GM18511 (cell line): ENCODE results near the gene DEGS1.
"Not testable (repeated sequence)": the region's sequence is repeated elsewhere in the genome, so short reads cannot be mapped to it uniquely, and the experiment has no call there.

Experiments
- ATAC-seq: cut with Tn5 transposase; IDR thresholded peaks from one replicate; pipeline ENCODE4 v1.9.1; 2021; ENCODE audit warnings: mild to moderate bottlenecking, moderate library complexity; ENCODE audit not compliant: unreplicated experiment

Gene DEGS1

GRCh38 chr1:224180783-224181452, 2.1 kb upstream of the DEGS1 start:
- no peak for ATAC-seq

- no peak for ATAC-seq
These were observed 1.6 kb upstream of the DEGS1 start for GRCh38 chr1:224181453-224181810.

DNA sequence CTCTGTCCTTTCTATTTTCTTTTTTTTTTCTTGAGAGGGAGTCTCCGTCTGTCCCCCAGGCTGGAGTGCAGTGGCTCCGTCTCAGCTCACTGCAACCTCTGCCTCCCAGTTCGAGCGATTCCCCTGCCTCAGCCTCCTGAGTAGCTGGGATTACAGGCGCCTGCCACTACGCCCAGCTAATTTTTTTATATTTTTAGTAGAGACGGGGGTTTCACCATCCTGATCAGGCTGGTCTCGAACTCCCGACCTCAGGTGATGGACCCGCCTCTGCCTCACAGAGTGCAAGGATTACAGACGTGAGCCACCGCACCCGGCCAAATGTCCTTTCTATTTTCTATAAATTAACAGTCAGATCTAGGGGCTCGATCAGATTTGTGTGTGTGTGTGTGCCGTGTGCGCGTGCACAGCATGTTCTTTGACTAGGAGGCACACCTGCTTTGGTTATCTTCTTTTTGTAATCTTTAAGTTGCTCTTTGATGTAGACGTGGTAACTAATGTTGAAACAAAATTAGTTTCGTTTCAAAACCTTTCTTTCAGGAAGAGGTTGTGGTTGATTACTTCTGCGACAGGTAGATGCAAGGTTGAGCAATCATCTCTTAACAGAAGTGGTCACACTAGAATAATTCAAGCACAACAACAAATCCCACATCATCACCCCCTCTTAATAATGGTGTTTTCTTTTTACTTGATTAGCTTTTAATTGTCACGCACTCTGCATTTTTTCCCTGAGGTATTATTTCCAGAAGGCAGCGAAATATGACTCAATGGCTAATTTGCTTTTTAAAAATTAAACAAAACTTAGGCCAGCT, 779 bp upstream of the DEGS1 start:
- peak; percentile 56 for ATAC-seq

- peak; percentile 53 for ATAC-seq
These were observed 712 bp downstream of the DEGS1 start for GRCh38 chr1:224183591-224184312.

DNA sequence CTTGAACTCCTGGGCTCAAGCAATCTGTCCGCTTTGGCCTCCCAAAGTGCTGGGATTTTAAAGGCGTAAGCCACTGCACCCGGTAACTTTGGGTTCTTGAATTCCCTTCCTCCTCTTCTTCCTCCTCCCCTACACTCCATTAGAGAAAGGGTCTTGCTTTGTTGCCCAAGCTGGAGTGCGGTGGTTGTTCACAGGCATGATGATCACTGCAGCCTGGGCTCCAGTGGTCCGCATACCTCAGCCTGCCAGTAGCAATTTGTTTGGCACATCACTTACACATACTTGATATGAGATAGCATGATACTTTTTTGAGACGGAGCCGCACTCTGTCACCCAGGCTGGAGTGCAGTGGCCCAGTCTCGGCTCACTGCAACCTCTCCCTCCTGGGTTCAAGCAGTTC, 2.2 kb downstream of the DEGS1 start:
- no peak for ATAC-seq

DNA sequence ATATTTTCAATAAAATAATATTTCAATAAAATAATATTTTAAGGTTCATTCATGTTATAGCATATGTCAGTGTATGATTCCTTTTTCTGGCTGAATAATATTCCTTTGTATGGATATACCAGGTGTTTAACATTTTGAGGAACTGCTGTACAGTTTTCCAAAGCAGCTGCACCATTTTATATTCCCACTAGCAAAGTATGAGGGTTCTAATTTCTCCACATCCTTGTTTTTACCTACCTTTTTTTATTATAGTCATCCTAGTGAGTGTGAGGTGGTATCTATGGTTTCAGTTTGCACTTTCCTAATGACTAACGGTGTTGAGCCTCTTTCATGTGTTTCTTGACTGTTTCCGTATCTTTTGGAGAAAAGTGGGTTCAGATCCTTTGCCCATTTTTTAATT, 5.2 kb downstream of the DEGS1 start:
- no peak for ATAC-seq

- ATAC-seq = no peak
These were observed 6.5 kb downstream of the DEGS1 start for GRCh38 chr1:224189561-224189960.

DNA sequence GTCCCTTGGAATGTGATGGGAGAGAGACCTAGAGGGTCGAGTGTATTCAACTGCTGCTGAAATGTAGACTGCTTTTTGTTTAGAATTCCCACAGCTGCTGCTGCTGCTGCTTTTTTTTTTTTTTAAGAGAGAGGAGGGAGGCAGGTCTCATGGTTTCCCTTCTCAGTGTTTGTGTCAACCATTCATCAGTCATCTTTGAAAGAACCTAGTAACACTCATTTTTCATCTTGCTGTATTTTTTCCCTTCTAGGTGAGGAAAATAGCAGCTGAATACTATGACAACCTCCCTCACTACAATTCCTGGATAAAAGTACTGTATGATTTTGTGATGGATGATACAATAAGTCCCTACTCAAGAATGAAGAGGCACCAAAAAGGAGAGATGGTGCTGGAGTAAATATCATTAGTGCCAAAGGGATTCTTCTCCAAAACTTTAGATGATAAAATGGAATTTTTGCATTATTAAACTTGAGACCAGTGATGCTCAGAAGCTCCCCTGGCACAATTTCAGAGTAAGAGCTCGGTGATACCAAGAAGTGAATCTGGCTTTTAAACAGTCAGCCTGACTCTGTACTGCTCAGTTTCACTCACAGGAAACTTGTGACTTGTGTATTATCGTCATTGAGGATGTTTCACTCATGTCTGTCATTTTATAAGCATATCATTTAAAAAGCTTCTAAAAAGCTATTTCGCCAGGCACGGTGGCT, 9.2 kb downstream of the DEGS1 start:
- ATAC-seq = no peak

DNA sequence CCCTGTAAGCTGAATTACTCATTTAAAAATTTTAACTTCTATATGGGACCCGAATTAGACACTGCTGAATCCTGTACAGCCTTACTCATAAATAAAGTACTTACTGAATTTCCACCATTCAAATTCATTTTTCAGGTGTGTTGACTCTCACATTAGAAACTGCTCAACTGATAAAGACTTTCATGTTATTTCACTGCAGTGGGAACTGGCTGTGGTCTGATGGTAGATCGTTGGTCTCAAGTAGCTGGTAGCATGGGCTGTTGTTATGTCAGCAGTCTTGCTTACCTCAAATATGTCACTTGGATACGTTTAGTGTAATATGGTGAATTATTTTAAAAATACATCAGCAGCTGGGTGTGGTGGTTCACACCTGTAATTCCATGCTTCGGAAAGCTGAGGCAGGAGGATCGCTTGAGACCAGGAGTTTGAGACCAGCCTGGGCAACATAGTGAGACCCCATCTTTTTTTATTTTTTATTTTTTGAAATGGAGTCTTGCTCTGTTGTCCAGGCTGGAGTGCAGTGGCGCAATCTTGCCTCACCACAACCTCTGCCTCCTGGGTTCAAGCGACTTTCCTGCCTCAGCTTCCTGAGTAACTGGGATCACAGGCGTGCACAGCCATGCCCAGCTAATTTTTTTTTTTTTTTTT, 10.4 kb downstream of the DEGS1 start:
- ATAC-seq = no peak

GRCh38 chr1:224196813-224197600, 14.0 kb downstream of the DEGS1 start:
- no peak for ATAC-seq

- ATAC-seq = no peak
These were observed 15.5 kb downstream of the DEGS1 start for GRCh38 chr1:224198572-224198971.

GRCh38 chr1:224199679-224200078, 16.6 kb downstream of the DEGS1 start:
- ATAC-seq = no peak

GRCh38 chr1:224201383-224201782, 18.3 kb downstream of the DEGS1 start:
- no peak for ATAC-seq

DNA sequence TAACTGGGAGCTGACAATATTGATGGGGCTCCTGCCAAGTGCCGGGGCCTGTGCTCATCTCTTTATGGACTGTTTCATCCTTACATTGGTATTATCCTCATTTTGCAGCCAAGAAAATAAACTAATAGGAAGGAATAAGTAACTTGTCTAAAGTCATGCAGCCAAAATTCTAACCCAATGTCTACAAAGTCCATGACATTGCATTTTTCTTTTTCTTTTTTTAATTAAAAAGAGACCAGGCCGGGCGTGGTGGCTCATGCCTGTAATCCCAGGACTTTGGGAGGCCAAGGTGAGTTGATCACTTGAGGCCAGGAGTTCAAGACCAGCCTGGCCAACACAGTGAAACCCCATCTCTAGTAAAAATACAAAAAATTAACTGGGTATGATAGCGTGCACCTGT, 18.8 kb downstream of the DEGS1 start:
- no peak for ATAC-seq

DNA sequence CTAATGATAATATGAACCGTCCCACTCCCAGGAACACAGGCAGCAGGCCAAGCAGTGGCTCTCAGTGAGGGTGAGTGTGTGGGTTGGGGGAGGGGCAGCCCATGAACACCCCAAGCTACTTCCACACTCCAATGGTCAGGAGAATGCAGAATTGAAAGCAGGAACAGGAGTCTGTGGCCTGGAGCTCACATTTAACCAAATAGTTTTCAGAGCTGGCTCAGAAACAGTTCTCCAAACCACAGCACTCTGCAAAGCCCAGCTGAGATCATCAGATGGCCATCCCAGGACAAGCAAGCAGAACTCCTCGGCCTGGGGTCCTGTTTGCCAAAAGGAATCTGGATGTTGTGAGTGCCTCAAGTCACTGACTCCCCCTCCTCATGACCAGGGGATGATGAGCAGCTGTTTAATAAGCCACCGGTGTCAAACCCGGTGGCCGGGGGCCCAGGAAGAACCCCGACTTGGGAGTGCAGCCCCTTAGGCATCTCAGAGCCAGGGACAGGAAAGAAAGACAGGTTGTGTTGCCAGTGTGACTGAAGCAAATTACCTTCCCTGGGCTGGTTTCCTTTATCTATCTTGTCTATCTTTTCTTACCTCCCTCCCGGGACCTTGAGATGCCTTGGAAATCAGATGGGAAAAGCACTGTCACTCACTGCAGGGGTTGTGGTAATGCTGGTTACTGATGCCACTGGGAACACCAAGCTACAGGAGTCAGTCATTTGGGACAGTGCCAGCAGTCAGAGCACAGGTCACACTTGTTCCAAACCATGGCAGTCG, 20.4 kb downstream of the DEGS1 start:
- peak; percentile 73 for ATAC-seq

DNA sequence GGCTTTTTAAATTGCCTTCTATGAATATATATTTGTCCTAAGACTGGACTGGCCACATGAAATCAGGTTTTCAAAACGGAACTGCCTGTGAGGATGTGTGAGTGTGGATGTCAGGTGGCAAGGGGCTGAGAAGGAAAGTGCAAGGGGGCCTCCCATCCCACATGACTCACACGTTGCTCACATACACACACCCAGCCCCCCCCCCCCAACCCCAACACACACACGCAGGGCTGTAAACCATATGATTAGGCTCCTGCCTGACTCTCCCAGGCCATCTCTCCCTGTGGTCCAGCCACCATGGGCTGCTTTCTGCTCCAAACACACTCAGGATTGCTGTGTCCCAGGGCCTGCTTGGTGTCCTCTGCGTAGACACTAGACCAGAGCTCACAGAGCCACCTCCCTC, 22.4 kb downstream of the DEGS1 start:
- ATAC-seq = peak; percentile 52

- ATAC-seq = not testable (repeated sequence)
These were observed 23.0 kb downstream of the DEGS1 start for GRCh38 chr1:224205931-224206538.

- no peak for ATAC-seq
These were observed 28.3 kb downstream of the DEGS1 start for GRCh38 chr1:224211206-224211962.
